ENCODE data around the gene C16orf92.
"Not testable (repeated sequence)": the region's sequence is repeated elsewhere in the genome, so short reads cannot be mapped to it uniquely, and the experiment has no call there.

Gene C16orf92

DNA sequence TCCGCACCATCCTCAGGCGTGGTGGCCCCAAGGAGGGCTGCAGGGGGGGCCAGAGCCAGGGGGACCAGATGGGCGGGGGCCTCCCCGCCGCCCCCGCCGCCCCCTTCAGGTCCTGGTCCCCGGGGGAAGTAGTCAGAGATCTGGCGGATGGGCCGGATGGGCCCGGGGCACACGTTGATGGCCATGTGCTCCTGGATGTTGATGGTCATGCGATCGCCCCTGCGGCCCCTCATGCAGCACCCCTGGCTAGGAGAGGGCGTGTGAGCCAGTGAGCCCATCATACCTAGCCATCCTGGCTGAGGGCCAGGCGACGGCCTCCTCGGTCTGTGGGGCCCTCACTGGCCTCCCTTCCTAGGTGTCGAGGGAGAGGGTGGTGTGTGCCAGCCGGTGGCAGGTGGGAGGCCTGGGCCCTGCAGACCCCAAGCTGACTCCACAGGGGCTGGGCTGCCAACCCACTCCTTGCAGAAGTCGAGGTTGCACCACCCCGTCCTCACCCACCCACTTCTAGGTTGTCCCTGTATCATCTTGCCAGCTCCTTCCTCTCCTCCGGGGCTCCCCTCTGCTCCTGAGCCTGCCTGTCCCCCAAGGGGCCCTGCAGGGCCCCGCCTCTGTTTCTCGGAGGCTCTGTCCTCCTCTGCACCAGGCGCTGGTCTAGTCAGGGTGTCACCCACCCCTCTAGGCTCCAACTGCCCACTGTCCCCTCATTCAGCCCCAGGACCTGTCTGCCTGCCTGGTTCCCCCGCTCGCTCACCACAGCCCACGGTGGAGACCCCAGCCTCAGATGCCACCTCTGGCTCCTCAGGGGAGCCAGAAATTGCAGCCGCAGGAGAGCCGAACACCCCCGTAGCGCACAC is 12.8 kb upstream of the C16orf92 start:
- Histone ChIP-seq H3K4me3 (ENCODE audit: control insufficient read depth in 1 of 7, extremely low read depth in 1 of 7, insufficient read depth in 4 of 7, low read depth in 2 of 7, low read length in 6 of 7) (peak overlapping the region in 4 of 7 experiments; percentile 31 to 71 (median 56)), H3K4me1 (ENCODE audit: control extremely low read depth in 1 of 4, control insufficient read depth in 4 of 4, insufficient read depth in 4 of 4, low read length in 3 of 4) (peaks cover 0 to 23% (median 19%) of the 10 kb centered on the region in 4 experiments), H3K27ac (ENCODE audit: insufficient read depth in 1 of 2, low read depth in 1 of 2, low read length in 2 of 2, poor library complexity in 1 of 2, severe bottlenecking in 2 of 2) (no peak overlapping the region), H3K36me3 (ENCODE audit: control insufficient read depth in 4 of 4, insufficient read depth in 4 of 4, low read length in 3 of 4) (peaks cover 0 to 8% (median 0%) of the 10 kb centered on the region in 4 experiments), H3K9me3 (ENCODE audit: control extremely low read depth in 1 of 5, control insufficient read depth in 4 of 5, insufficient read depth in 2 of 5, low read depth in 1 of 5, low read length in 4 of 5) (no peaks in the 10 kb centered on the region), H3K27me3 (replicated peaks in 2 of 5; ENCODE audit: control insufficient read depth in 4 of 5, insufficient read depth in 5 of 5, low read length in 4 of 5) (peaks cover 0 to 39% (median 11%) of the 10 kb centered on the region in 5 experiments)
- DNase-seq = peak in 1 of 3 donors; percentile 17
- WGBS (ENCODE audit: insufficient coverage) = 38% methylated on average over 29 of the region's 34 CpGs
- POLR2A ChIA-PET = no interaction called here
- CTCF ChIA-PET = interaction anchor here (0.8 to 1.0 kb wide), 2 partner anchors 13 to 21 kb away, joined by 3 read pairs; partner anchors contain the start of genes C16orf92 and TLCD3B

DNA sequence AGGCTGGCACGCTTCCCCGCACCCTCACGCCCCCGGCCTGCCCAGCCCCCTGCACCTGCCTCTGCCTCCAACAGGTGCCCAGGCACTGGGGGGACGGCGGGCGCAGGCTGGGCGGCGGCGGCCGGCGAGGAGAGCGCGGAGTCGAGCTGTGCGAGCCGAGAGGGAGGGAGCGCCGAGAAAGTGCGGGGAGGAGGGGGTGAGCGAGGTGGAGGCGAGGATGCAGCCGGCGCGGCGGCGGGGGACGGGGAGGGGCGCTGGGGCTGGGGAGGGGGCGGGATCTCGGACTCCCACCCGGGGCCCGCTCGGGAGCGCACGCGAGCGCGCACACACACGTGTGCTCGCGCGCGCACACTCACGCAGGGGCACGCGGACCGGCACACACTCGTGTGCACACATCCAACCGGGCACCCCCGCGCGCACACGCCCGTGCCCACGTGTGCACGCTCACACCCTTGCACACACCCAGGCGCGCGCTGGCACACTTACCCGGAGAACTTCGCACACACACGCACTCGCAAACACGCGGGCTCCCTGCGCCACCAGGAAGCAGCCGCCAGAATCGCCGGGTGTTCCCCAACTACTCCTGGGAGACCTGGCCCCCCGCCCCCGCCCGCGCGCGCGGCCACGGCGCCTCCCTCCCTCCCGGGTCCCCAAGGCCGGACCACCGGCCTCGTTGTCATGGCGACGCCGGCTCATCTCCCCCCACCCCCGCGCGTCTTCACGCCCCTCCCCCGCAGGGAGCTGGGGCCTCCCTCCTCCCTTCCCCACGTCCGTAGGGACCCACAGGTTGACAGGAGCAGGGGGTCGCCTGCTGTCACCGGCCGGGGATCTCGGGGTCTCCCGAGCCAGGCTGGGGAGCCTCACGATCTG is 11.9 kb upstream of the C16orf92 start, which contains the start of gene DOC2A:
Gene DOC2A, minus strand, starts transcription at position 184 of the 870 bp plus-strand sequence. CDS start 805 bp downstream, outside the sequence.
- Histone ChIP-seq H3K9me3 (ENCODE audit: control extremely low read depth in 1 of 5, control insufficient read depth in 4 of 5, insufficient read depth in 2 of 5, low read depth in 1 of 5, low read length in 4 of 5) (no peaks in the 10 kb centered on the region), H3K4me1 (ENCODE audit: control extremely low read depth in 1 of 4, control insufficient read depth in 4 of 4, insufficient read depth in 4 of 4, low read length in 3 of 4) (peaks cover 0 to 19% (median 17%) of the 10 kb centered on the region in 4 experiments), H3K27me3 (replicated peaks in 2 of 5; ENCODE audit: control insufficient read depth in 4 of 5, insufficient read depth in 5 of 5, low read length in 4 of 5) (peaks cover 0 to 39% (median 11%) of the 10 kb centered on the region in 5 experiments), H3K36me3 (ENCODE audit: control insufficient read depth in 4 of 4, insufficient read depth in 4 of 4, low read length in 3 of 4) (peaks cover 0 to 5% (median 0%) of the 10 kb centered on the region in 4 experiments), H3K27ac (ENCODE audit: insufficient read depth in 1 of 2, low read depth in 1 of 2, low read length in 2 of 2, poor library complexity in 1 of 2, severe bottlenecking in 2 of 2) (no peak within 1 kb of the TSS), H3K4me3 (ENCODE audit: control insufficient read depth in 1 of 7, extremely low read depth in 1 of 7, insufficient read depth in 4 of 7, low read depth in 2 of 7, low read length in 6 of 7) (peak within 1 kb of the TSS in 6 of 7 experiments; percentile 35 to 72 (median 64))
- 0% methylated on average over 60 of the region's 99 CpGs for WGBS (ENCODE audit: insufficient coverage)
- ChIA-PET POLR2A (interaction anchor here (0.5 kb wide), 1 partner anchor 23 kb away, joined by 4 read pairs; no protein-coding TSS in a partner anchor), CTCF (no interaction called here)
- DNase-seq = peak in 2 of 3 donors; percentile 61 to 67

DNA sequence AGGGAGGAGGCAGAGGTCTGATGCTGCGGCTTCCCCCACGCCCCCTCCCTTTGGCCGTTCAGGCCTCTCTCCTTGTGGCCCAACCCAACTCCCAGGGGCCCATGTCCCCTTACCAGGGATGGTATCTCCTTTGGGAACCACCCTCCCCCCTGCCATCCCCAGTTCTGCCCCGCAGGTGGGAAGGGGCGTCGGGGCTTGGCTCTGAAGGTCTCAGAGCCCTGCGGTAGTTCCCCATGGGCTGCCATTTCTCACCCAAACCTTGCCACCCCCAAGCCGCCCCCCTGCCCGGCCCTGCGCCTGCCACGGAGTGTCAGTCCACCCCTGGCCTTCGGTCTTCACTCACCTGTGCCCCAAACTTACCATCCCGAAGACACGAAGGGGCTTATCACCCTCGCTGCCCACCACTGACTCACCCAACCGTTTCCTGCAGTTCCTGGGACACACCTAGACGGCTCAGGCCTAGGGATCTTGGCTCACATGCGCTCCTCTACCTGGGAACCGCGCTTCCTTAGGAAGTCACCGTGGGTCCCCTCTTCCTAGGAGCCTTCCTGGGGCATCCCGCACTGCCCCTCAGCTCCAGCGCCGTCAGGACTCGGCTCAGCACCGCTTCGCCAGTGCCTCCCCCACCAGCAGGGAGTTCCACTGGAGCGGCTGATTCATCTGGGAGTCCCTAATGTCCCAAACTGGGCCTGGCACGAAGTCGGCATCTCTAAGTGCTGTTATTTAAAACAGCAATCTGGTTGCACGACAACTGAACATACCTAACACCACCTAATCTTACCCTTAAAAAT is 11.1 kb upstream of the C16orf92 start:
- ChIA-PET POLR2A (no interaction called here), CTCF (interaction anchor here (0.7 kb wide), 1 partner anchor 12 kb away, joined by 3 read pairs; no protein-coding TSS in a partner anchor)
- H3K4me3 ChIP-seq (ENCODE audit: control insufficient read depth in 1 of 7, extremely low read depth in 1 of 7, insufficient read depth in 4 of 7, low read depth in 2 of 7, low read length in 6 of 7) = peak overlapping the region in 2 of 7 experiments; percentile 64 to 71

DNA sequence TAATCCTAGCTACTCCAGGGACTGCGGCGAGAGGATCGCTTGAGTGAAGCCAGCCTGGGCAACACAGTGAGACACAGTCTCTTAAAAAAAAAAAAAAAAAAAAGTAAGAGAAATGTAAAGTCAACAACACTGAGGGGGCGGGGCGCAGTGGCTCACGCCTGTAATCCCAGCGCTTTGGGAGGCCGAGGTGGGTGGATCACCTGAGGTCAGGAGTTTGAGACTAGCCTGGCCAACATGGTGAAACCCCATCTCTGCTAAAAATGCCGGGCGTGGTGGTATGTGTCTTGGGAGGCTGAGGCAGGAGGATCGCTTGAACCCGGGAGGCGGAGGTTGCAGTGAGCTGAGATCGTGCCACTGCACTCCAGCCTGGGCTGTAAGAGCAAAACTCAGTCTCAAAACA is 10.4 kb upstream of the C16orf92 start:
- Histone ChIP-seq H3K4me1 (ENCODE audit: control extremely low read depth in 1 of 4, control insufficient read depth in 4 of 4, insufficient read depth in 4 of 4, low read length in 3 of 4) (peaks cover 0 to 19% (median 17%) of the 10 kb centered on the region in 4 experiments), H3K27me3 (replicated peaks in 2 of 5; ENCODE audit: control insufficient read depth in 4 of 5, insufficient read depth in 5 of 5, low read length in 4 of 5) (peaks cover 0 to 39% (median 15%) of the 10 kb centered on the region in 5 experiments)
- DNase-seq; H3K36me3 ChIP-seq (ENCODE audit: control insufficient read depth in 4 of 4, insufficient read depth in 4 of 4, low read length in 3 of 4); CTCF ChIA-PET; POLR2A ChIA-PET; H3K4me3 ChIP-seq (ENCODE audit: control insufficient read depth in 1 of 7, extremely low read depth in 1 of 7, insufficient read depth in 4 of 7, low read depth in 2 of 7, low read length in 6 of 7); H3K27ac ChIP-seq (ENCODE audit: insufficient read depth in 1 of 2, low read depth in 1 of 2, low read length in 2 of 2, poor library complexity in 1 of 2, severe bottlenecking in 2 of 2); H3K9me3 ChIP-seq (ENCODE audit: control extremely low read depth in 1 of 5, control insufficient read depth in 4 of 5, insufficient read depth in 2 of 5, low read depth in 1 of 5, low read length in 4 of 5): not testable (repeated sequence)
- WGBS (ENCODE audit: insufficient coverage) = 91% methylated on average over 9 of the region's 14 CpGs

More for the DNA sequence above, 11.1 kb upstream of the C16orf92 start:
- Histone ChIP-seq H3K4me1 (ENCODE audit: control extremely low read depth in 1 of 4, control insufficient read depth in 4 of 4, insufficient read depth in 4 of 4, low read length in 3 of 4) (peaks cover 0 to 19% (median 17%) of the 10 kb centered on the region in 4 experiments), H3K27ac (ENCODE audit: insufficient read depth in 1 of 2, low read depth in 1 of 2, low read length in 2 of 2, poor library complexity in 1 of 2, severe bottlenecking in 2 of 2) (no peak overlapping the region), H3K9me3 (ENCODE audit: control extremely low read depth in 1 of 5, control insufficient read depth in 4 of 5, insufficient read depth in 2 of 5, low read depth in 1 of 5, low read length in 4 of 5) (no peaks in the 10 kb centered on the region), H3K36me3 (ENCODE audit: control insufficient read depth in 4 of 4, insufficient read depth in 4 of 4, low read length in 3 of 4) (no peaks in the 10 kb centered on the region), H3K27me3 (replicated peaks in 2 of 5; ENCODE audit: control insufficient read depth in 4 of 5, insufficient read depth in 5 of 5, low read length in 4 of 5) (peaks cover 0 to 39% (median 15%) of the 10 kb centered on the region in 5 experiments)
- no peak for DNase-seq
- 25% methylated on average over 22 of the region's 31 CpGs for WGBS (ENCODE audit: insufficient coverage)

DNA sequence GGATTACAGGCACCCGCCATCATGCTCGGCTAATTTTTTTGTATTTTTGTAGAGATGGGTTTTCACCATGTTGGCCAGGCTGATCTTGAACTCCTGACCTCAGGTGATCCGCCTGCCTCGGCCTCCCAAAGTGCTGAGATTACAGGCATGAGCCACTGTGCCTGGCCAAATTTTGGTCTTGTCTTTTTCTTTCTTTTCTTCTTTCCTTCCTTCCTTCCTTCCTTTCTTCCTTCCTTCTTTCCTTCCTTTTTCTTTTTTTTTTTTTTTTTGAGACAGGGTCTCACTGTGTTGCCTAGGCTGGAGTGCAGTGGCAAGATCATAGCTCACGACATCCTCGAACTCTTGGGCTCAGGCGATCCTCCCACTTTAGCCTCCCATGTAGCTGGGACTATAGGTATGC is 7.5 kb upstream of the C16orf92 start:
- not testable (repeated sequence) for H3K27ac ChIP-seq (ENCODE audit: insufficient read depth in 1 of 2, low read depth in 1 of 2, low read length in 2 of 2, poor library complexity in 1 of 2, severe bottlenecking in 2 of 2)
- CTCF ChIA-PET = interaction anchor here (0.6 kb wide), 1 partner anchor 78 kb away, joined by 3 read pairs; no protein-coding TSS in a partner anchor

DNA sequence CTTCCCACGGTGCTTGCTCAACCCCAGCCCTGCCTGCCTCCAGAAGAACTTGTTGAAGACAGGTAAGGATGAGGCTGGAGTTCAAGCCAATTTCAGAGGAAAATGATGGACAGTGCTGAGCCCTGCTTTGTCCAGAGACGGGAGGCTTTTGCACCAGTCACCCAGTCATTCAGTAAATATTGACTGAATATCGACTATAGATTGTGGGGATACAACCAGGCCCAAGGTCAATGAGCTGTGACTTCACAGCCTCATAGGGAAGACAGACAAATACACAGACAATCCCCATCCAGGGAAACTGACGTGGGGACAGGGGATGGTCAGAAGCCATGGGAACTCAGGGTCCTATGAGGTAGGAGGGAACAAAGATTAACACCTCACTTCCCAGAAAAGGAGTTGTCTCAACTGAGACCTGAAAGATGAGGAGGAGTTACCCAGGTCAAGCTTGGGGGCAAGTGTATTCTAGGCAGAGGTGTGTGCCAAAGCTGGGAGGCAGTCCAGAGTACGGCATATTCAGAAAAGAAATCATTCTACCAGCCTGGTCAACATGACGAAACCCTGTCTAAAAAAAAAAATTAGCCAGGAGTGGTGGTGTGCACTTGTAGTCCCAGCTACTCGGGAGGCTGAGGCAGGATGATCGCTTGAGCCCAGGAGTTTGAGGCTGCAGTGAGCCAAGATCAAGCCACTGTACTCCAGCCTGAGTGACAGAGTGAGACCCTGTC is 6.3 kb upstream of the C16orf92 start:
- no peaks in the 10 kb centered on the region for H3K36me3 ChIP-seq (ENCODE audit: control insufficient read depth in 4 of 4, insufficient read depth in 4 of 4, low read length in 3 of 4)
- WGBS (ENCODE audit: insufficient coverage) = 86% methylated on average over 6 of the region's 8 CpGs
- H3K4me3 ChIP-seq (ENCODE audit: control insufficient read depth in 1 of 7, extremely low read depth in 1 of 7, insufficient read depth in 4 of 7, low read depth in 2 of 7, low read length in 6 of 7) = no peak overlapping the region
- ChIA-PET POLR2A (no interaction called here), CTCF (no interaction called here)
- peaks cover 0 to 12% (median 10%) of the 10 kb centered on the region in 4 experiments for H3K4me1 ChIP-seq (ENCODE audit: control extremely low read depth in 1 of 4, control insufficient read depth in 4 of 4, insufficient read depth in 4 of 4, low read length in 3 of 4)
- H3K27ac ChIP-seq (ENCODE audit: insufficient read depth in 1 of 2, low read depth in 1 of 2, low read length in 2 of 2, poor library complexity in 1 of 2, severe bottlenecking in 2 of 2) = no peak overlapping the region
- DNase-seq = no peak
- H3K9me3 ChIP-seq (ENCODE audit: control extremely low read depth in 1 of 5, control insufficient read depth in 4 of 5, insufficient read depth in 2 of 5, low read depth in 1 of 5, low read length in 4 of 5) = no peaks in the 10 kb centered on the region
- H3K27me3 ChIP-seq (replicated peaks in 2 of 5; ENCODE audit: control insufficient read depth in 4 of 5, insufficient read depth in 5 of 5, low read length in 4 of 5) = peaks cover 0 to 12% (median 9%) of the 10 kb centered on the region in 5 experiments

More for the DNA sequence above, 7.5 kb upstream of the C16orf92 start:
- H3K36me3 ChIP-seq (ENCODE audit: control insufficient read depth in 4 of 4, insufficient read depth in 4 of 4, low read length in 3 of 4); H3K9me3 ChIP-seq (ENCODE audit: control extremely low read depth in 1 of 5, control insufficient read depth in 4 of 5, insufficient read depth in 2 of 5, low read depth in 1 of 5, low read length in 4 of 5); DNase-seq; H3K4me3 ChIP-seq (ENCODE audit: control insufficient read depth in 1 of 7, extremely low read depth in 1 of 7, insufficient read depth in 4 of 7, low read depth in 2 of 7, low read length in 6 of 7): not testable (repeated sequence)
- H3K4me1 ChIP-seq (ENCODE audit: control extremely low read depth in 1 of 4, control insufficient read depth in 4 of 4, insufficient read depth in 4 of 4, low read length in 3 of 4) = peaks cover 0 to 14% (median 12%) of the 10 kb centered on the region in 4 experiments
- POLR2A ChIA-PET = interaction anchor here (0.6 kb wide), 1 partner anchor 1114 kb away, joined by 10 read pairs; no protein-coding TSS in a partner anchor
- H3K27me3 ChIP-seq (replicated peaks in 2 of 5; ENCODE audit: control insufficient read depth in 4 of 5, insufficient read depth in 5 of 5, low read length in 4 of 5) = peaks cover 0 to 22% (median 9%) of the 10 kb centered on the region in 5 experiments
- WGBS (ENCODE audit: insufficient coverage) = 94% methylated on average over 5 of the region's 7 CpGs

Measured in common myeloid progenitor, CD34-positive (primary cell).